Astrocyte of the cerebellum (primary cell): ENCODE data around the gene NIT2.
"Not testable (repeated sequence)": the region's sequence is repeated elsewhere in the genome, so short reads cannot be mapped to it uniquely, and the experiment has no call there.

Experiments used
- DNase-seq: peaks from one replicate; pipeline ENCODE4 v3.0.0-alpha.2; 2011; ENCODE audit warnings: low read depth
- H3K4me3 ChIP-seq: 2 replicates; pipeline ENCODE4 v1.5.1; 2011; ENCODE audit warnings: mild to moderate bottlenecking, low read depth, low read length, moderate library complexity
- CTCF ChIP-seq: IDR thresholded peaks from 2 replicates; pipeline ENCODE4 v1.5.1; 2012; ENCODE audit warnings: low read length, low read depth, moderate library complexity, mild to moderate bottlenecking; ENCODE audit errors: missing control alignments
- in situ Hi-C: cut with HindIII; loops from 2 replicates; pipeline ENCODE4 v1.10.0; 2017; ENCODE audit warnings: low sequenced_read_pairs

The NIT2 gene

GRCh38 chr3:100333970-100334487 lies 528 bp upstream of the NIT2 start:
- TF ChIP-seq CTCF = no peak
- no peak for DNase-seq
- peak overlapping the region; percentile 49 for H3K4me3 ChIP-seq
- in situ Hi-C loops = no loop called here

- no peak for DNase-seq
- no peak for TF ChIP-seq CTCF
- in situ Hi-C loops = no loop called here
- H3K4me3 ChIP-seq = peak overlapping the region; percentile 49
Measured at GRCh38 chr3:100335434-100335833, 877 bp downstream of the NIT2 start.

GRCh38 chr3:100336229-100336628 lies 1.7 kb downstream of the NIT2 start:
- in situ Hi-C loops, DNase-seq, H3K4me3 ChIP-seq: not testable (repeated sequence)

DNA sequence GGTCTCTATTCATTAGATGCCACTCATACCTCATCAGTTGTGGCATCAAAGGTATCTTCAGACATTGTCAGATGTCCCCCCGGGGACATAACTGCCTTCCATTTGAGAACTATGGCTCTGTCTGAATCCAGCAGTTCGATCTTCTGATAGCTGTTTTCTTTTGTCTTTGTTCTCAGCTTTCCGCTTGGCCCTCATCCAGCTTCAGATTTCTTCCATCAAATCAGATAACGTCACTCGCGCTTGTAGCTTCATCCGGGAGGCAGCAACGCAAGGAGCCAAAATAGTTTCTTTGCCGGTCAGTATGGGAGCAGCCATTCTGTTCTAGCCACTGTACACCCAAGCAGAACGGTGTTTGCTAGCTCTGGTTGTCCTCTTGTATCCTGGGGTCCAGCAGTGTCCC lies 4.4 kb downstream of the NIT2 start:
- no peak for TF ChIP-seq CTCF
- no peak for DNase-seq
- no peak overlapping the region for H3K4me3 ChIP-seq
- in situ Hi-C loops = no loop called here

DNA sequence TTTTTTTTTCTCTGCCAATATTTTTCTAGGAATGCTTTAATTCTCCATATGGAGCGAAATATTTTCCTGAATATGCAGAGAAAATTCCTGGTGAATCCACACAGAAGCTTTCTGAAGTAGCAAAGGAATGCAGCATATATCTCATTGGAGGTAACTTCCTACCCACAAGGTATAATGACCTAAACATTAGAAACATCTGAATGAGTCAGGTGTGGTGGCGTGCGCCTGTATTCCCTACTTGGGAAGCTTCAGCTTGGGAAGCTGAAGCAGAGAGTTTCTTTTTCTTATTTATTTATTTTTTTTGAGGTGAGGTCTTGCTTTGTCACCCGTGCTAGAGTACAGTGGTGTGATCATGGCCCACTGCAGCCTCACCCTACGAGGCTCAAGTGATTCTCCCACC lies 5.2 kb downstream of the NIT2 start:
- H3K4me3 ChIP-seq = no peak overlapping the region
- DNase-seq = no peak
- in situ Hi-C loops = no loop called here
- no peak for TF ChIP-seq CTCF

DNA sequence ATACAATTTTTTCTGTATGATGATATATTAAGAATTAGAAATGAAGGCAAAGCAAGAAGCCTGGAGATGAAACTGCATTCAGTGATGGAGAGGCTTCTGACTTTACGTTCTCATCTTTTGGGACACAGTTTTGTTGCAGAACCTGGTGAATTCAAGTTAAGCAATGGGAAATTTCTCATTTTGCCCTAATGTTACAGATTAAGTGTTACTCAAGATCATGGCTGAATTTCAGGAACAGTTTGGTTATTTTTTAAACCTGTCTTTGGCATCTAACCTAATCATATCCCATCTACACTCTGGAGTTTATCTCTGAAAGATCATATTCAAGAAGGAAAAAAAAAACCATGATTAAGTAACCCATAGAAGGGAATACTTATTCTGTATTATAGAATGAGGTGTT lies 6.0 kb downstream of the NIT2 start:
- no peak overlapping the region for H3K4me3 ChIP-seq
- in situ Hi-C loops = no loop called here
- no peak for DNase-seq
- TF ChIP-seq CTCF = no peak

GRCh38 chr3:100348727-100349126 lies 14.2 kb downstream of the NIT2 start:
- H3K4me3 ChIP-seq = no peak overlapping the region
- no peak for TF ChIP-seq CTCF
- in situ Hi-C loops = no loop called here
- no peak for DNase-seq

DNA sequence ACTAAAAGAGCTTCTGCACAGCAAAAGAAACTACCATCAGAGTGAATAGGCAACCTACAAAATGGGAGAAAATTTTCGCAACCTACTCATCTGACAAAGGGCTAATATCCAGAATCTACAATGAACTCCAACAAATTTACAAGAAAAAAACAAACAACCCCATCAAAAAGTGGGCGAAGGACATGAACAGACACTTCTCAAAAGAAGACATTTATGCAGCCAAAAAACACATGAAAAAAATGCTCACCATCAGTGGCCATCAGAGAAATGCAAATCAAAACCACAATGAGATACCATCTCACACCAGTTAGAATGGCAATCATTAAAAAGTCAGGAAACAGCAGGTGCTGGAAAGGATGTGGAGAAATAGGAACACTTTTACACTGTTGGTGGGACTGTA lies 17.2 kb downstream of the NIT2 start:
- H3K4me3 ChIP-seq, DNase-seq, in situ Hi-C loops: not testable (repeated sequence)
